Neural cell (in vitro differentiated cells): ENCODE measurements around the gene KBTBD12.

Experiments
- CTCF ChIP-seq: fragments of 450-650 bp; IDR thresholded peaks from 2 replicates; pipeline ENCODE4 v1.5.1; 2014; ENCODE audit warnings: antibody characterized with exemption, mild to moderate bottlenecking, moderate library complexity; ENCODE audit not compliant: poor library complexity, severe bottlenecking
- EP300 ChIP-seq: fragments of 450-650 bp; conservative IDR thresholded peaks from 2 replicates; pipeline ENCODE4 v1.6.1; 2014; ENCODE audit warnings: antibody characterized with exemption, mild to moderate bottlenecking, moderate library complexity; ENCODE audit not compliant: poor library complexity, severe bottlenecking
- EZH2 ChIP-seq: fragments of 200-600, 300-800 bp; shearing (Covaris generic), sonication (generic); IDR thresholded peaks from 2 replicates; pipeline ENCODE4 v1.6.1; 2014; ENCODE audit warnings: antibody characterized with exemption, low read length, borderline replicate concordance, mild to moderate bottlenecking; ENCODE audit not compliant: insufficient read depth, poor library complexity, severe bottlenecking
- MXI1 ChIP-seq: fragments of 450-650 bp; conservative IDR thresholded peaks from 2 replicates; pipeline ENCODE4 v1.6.1; 2014; ENCODE audit warnings: antibody characterized with exemption, mild to moderate bottlenecking; ENCODE audit not compliant: poor library complexity, severe bottlenecking
- POLR2AphosphoS5 ChIP-seq: IDR thresholded peaks from 2 replicates; pipeline ENCODE4 v1.6.1; 2012

GRCh38 chr3:128006061-128007032 lies 91.3 kb downstream of the KBTBD12 start:
- no peak for TF ChIP-seq CTCF
- TF ChIP-seq EP300, result no peak
- no peak for TF ChIP-seq MXI1
- no peak for TF ChIP-seq POLR2AphosphoS5
- no peak for TF ChIP-seq EZH2
